Epithelial cell of alveolus of lung (primary cell): Measurements from ENCODE around the gene BIRC2. TPM values are rescaled to one million over a fixed set of nuclear protein-coding genes. Genes with fewer than 3 reads are reported as not detected.

ENCODE experiments used
- total RNA-seq: library from RNA; depleted of rRNA; stranded (reverse); fragments of >200 nt; gene quantifications from 2 replicates; pipeline ENCODE4 v1.2.1, GENCODE V29; 2015

BIRC2 gene
- 44.7 and 50.0 TPM in 2 replicates for total RNA-seq

GRCh38 chr11:102346748-102347461 is at the start of gene BIRC2:
BIRC2 (plus strand) TSS chr11:102347214; CDS start chr11:102349855, 2,641 bp downstream.

GRCh38 chr11:102317099-102317767 is 29.8 kb upstream of the BIRC2 start, which contains the start of gene BIRC3:
BIRC3 (plus strand) TSS chr11:102317484; CDS start chr11:102324510, 7,026 bp downstream.

Other genes starting within 250 kb of the BIRC2 start
- gene YAP1, start 236.8 kb upstream of the BIRC2 start, total RNA-seq = 112 and 193 TPM in 2 replicates
- 0.72 and 3.7 TPM in 2 replicates for gene BIRC3, start 29.7 kb upstream of the BIRC2 start, total RNA-seq
- gene TMEM123, start 105.6 kb downstream of the BIRC2 start, total RNA-seq = 106 and 127 TPM in 2 replicates
- gene MMP7, start 183.5 kb downstream of the BIRC2 start, total RNA-seq = 2.5 TPM in 1 of 2 replicates, not detected in the other